Spleen (tissue), 11 donors: Measurements from ENCODE around the gene FBXO31. TPM values are rescaled to one million over a fixed set of nuclear protein-coding genes. Genes with fewer than 3 reads are reported as not detected.

ENCODE experiments used
- DNase-seq: peaks from one replicate; pipeline ENCODE4 v3.0.0-alpha.2; 2020
- H3K27ac ChIP-seq, 8 donors: fragments of 200-600 bp; sonication (generic) in 7 of 8; 1 replicate in 4 of 8; 2 replicates in 4 of 8; pipeline versions ENCODE4 v1.5.0 to v1.8.0; 2016 to 2021; ENCODE audit warnings: inconsistent platforms in 4 of 8, mild to moderate bottlenecking in 4 of 8, moderate library complexity in 1 of 8
- H3K27me3 ChIP-seq, 7 donors: fragments of 200-600 bp; sonication (generic) in 6 of 7; replicated peaks in 1 of 7; 1 replicate in 4 of 7; 2 replicates in 3 of 7; pipeline versions ENCODE4 v1.5.0 to v1.8.0; 2016 to 2021; ENCODE audit warnings: inconsistent platforms in 3 of 7, mild to moderate bottlenecking in 1 of 7
- H3K36me3 ChIP-seq, 6 donors: fragments of 200-600 bp; sonication (generic) in 5 of 6; 1 replicate in 4 of 6; 2 replicates in 2 of 6; pipeline versions ENCODE4 v1.5.0 to v1.8.0; 2016 to 2021; ENCODE audit warnings: inconsistent platforms in 2 of 6
- H3K4me1 ChIP-seq, 6 donors: fragments of 200-600 bp; sonication (generic) in 5 of 6; 1 replicate in 3 of 6; 2 replicates in 3 of 6; pipeline versions ENCODE4 v1.5.0 to v1.8.0; 2016 to 2021; ENCODE audit warnings: inconsistent platforms in 3 of 6
- H3K4me3 ChIP-seq, 8 donors: fragments of 200-600 bp; sonication (generic) in 7 of 8; 1 replicate in 4 of 8; 2 replicates in 4 of 8; pipeline versions ENCODE4 v1.5.0 to v1.8.0; 2016 to 2021; ENCODE audit warnings: inconsistent platforms in 4 of 8, mild to moderate bottlenecking in 4 of 8, moderate library complexity in 2 of 8
- H3K9me3 ChIP-seq, 8 donors: fragments of 200-600 bp; sonication (generic) in 7 of 8; 1 replicate in 4 of 8; 2 replicates in 4 of 8; pipeline versions ENCODE4 v1.5.0 to v1.8.0; 2016 to 2021; ENCODE audit warnings: inconsistent platforms in 4 of 8
- POLR2A ChIP-seq, 3 donors: fragments of 450-650 bp; IDR thresholded peaks; one replicate each; pipeline ENCODE4 v1.5.1; 2017; ENCODE audit warnings: antibody characterized with exemption in 3 of 3, mild to moderate bottlenecking in 1 of 3
- POLR2AphosphoS5 ChIP-seq, 3 donors: sonication (generic); formaldehyde crosslinking; IDR thresholded peaks; one replicate each; pipeline ENCODE4 v1.5.1; 2017; ENCODE audit warnings: antibody characterized with exemption in 3 of 3
- WGBS, 5 donors: extraction: QIAGEN DNeasy Blood & Tissue Kit in 3 of 5; methylation state at CpG; one replicate each; pipeline versions ENCODE4 v1.1.5 to v1.1.7; 2013 to 2018; 5-methylcytosine and 5-hydroxymethylcytosine counted together
- intact Hi-C: fragments of 100-400 bp; cut with DNase I; formaldehyde crosslinking; loops from one replicate; pipeline ENCODE4 v1.15.0; 2023; ENCODE audit warnings: low total_unique reads
- polyA plus RNA-seq, 3 donors: library from polyadenylated mRNA; stranded (reverse); fragments of 200-250 nt; gene quantifications; one replicate each; pipeline ENCODE4 v1.2.1, GENCODE V29; 2013
- total RNA-seq, 7 donors: library from RNA; depleted of rRNA in 3 of 7; stranded (reverse); fragments of >200 nt in 3 of 7; fragmentation: NEBNext Ultra II Directional in 4 of 7; extraction: Animal tissue kit (Norgen Biotek cat#: 25700) in 4 of 7; gene quantifications; one replicate each; pipeline versions ENCODE4 v1.1.0 to v1.2.1, GENCODE V29; 2016 to 2021
- TF ChIP-seq, protein P1 (sequence below), 11 experiments: fragments of 200-600 bp in 7 of 11; fragments of 450-650 bp in 4 of 11; sonication (generic) in 4 of 11; IDR thresholded peaks in 8 of 11; conservative IDR thresholded peaks in 3 of 11; 1 replicate in 7 of 11; 2 replicates in 4 of 11; pipeline versions ENCODE4 v1.4.0 to v1.8.0; 2016 to 2021; ENCODE audit warnings: antibody characterized with exemption in 11 of 11, inconsistent platforms in 4 of 11, mild to moderate bottlenecking in 1 of 11
- donor health status: healthy with polysubstance abuse.
- donor health status: DM: no; HTN: no; CAD: no; lungs with moderate emphysema.
- donor health status: DM: no; HTN: no; CAD: no.
- donor health status: Bipolar disorder and iron deficiency.
- donor health status: healthy.
- donor health status: DM: no; HTN: no; CAD: no.
- donor health status: DM: yes; HTN: yes; CAD: no.

Gene FBXO31
- total and polyA plus RNA-seq, 10 donors: 7.9 to 30.6 (median 26.7) TPM

DNA sequence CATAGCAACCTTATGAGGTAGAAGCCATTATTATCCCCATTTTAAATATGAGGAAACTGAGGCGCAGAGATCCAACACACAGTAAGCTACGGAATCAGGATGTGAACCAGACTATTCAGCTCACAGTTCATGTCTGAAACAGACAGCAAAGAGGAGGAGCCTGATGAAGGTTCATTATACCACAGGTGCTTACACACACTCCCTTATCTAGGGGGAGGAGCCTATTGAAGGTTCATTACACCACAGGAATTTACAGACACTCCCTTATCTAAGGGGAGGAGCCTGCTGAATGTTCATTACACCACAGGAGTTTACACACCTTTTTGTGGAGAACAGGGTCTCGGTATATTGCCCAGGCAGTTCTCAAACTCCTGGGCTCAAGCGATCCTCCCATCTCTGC is 88.3 kb downstream of the FBXO31 start:
- Histone ChIP-seq H3K9me3 (peaks cover 0 to 11% (median 4%) of the 10 kb centered on the region in 8 donors), H3K36me3 (no peaks in the 10 kb centered on the region), H3K4me1 (peaks cover 0 to 4% (median 0%) of the 10 kb centered on the region in 6 donors), H3K27me3 (no peaks in the 10 kb centered on the region), H3K4me3 (no peak overlapping the region), H3K27ac (no peak overlapping the region)
- TF ChIP-seq POLR2A (IDR thresholded peaks at IDR 0.05) (no peak), POLR2AphosphoS5 (IDR thresholded peaks at IDR 0.05) (no peak)
- TF ChIP-seq, protein P1, sequence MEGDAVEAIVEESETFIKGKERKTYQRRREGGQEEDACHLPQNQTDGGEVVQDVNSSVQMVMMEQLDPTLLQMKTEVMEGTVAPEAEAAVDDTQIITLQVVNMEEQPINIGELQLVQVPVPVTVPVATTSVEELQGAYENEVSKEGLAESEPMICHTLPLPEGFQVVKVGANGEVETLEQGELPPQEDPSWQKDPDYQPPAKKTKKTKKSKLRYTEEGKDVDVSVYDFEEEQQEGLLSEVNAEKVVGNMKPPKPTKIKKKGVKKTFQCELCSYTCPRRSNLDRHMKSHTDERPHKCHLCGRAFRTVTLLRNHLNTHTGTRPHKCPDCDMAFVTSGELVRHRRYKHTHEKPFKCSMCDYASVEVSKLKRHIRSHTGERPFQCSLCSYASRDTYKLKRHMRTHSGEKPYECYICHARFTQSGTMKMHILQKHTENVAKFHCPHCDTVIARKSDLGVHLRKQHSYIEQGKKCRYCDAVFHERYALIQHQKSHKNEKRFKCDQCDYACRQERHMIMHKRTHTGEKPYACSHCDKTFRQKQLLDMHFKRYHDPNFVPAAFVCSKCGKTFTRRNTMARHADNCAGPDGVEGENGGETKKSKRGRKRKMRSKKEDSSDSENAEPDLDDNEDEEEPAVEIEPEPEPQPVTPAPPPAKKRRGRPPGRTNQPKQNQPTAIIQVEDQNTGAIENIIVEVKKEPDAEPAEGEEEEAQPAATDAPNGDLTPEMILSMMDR (IDR thresholded peaks at IDR 0.05 in 8 of 11, conservative IDR thresholded peaks at IDR 0.05 in 3 of 11): no peak
- DNase-seq: no peak
- 76 to 95% (median 89%) methylated on average over 4 of the region's 4 CpGs for WGBS, 5 donors
- intact Hi-C loops: no loop called here

DNA sequence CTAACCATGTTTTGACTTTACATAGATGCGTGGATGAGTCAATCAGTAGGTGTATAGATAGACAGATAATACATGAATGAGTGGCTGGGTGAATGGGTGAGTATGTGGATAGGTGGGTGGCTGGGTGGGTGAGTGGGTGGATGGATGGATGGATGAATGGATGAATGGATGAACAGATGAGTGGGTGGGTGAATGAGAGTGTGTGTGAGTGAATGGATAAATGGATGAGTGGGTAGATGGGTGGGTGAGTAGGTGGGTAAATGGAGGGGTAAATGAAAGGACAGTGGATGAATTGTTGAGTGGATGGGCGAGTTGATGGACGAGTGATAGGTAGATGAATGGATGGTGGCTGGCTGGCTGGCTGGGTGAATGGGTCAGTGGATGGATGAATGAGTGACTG is 89.6 kb downstream of the FBXO31 start:
- Histone ChIP-seq H3K4me3 (no peak overlapping the region), H3K4me1 (peaks cover 0 to 4% (median 0%) of the 10 kb centered on the region in 6 donors), H3K36me3 (no peaks in the 10 kb centered on the region), H3K27ac (no peak overlapping the region), H3K9me3 (peaks cover 0 to 11% (median 4%) of the 10 kb centered on the region in 8 donors), H3K27me3 (no peaks in the 10 kb centered on the region)
- no peak for DNase-seq
- intact Hi-C loops: no loop called here
- 89 to 98% (median 93%) methylated on average over 3 of the region's 3 CpGs for WGBS, 5 donors
- TF ChIP-seq, protein P1 (IDR thresholded peaks at IDR 0.05 in 8 of 11, conservative IDR thresholded peaks at IDR 0.05 in 3 of 11): no peak
- TF ChIP-seq POLR2A (IDR thresholded peaks at IDR 0.05): no peak

DNA sequence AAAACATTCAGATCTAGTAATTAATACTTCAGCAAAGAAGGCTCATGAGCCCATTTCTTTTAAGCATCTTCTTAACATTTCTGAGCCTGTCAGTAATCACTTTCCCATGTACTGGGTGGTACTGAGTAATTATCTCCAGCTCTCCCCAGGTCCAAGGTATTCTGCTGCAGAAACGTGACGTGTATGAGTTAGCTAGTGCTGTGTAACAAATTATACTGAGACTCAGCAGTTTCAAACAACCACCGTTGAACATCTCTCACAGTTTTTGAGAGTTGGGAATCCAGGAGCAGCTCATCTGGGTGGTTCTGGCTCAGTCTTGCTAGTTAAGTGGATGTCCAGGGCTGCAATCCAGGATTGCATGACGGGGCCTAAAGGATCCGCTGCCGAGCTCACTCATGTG is 91.6 kb downstream of the FBXO31 start:
- no peaks in the 10 kb centered on the region for H3K27me3 ChIP-seq
- H3K4me3 ChIP-seq: no peak overlapping the region
- 88 to 98% (median 96%) methylated on average over 6 of the region's 6 CpGs for WGBS, 5 donors
- TF ChIP-seq POLR2A (IDR thresholded peaks at IDR 0.05): no peak
- TF ChIP-seq, protein P1 (IDR thresholded peaks at IDR 0.05 in 8 of 11, conservative IDR thresholded peaks at IDR 0.05 in 3 of 11): no peak
- no peak for TF ChIP-seq POLR2AphosphoS5 (IDR thresholded peaks at IDR 0.05)
- peaks cover 0 to 18% (median 11%) of the 10 kb centered on the region in 8 donors for H3K9me3 ChIP-seq
- no peak for DNase-seq
- no peak overlapping the region for H3K27ac ChIP-seq
- H3K36me3 ChIP-seq: no peaks in the 10 kb centered on the region
- intact Hi-C loops: no loop called here
- no peaks in the 10 kb centered on the region for H3K4me1 ChIP-seq

DNA sequence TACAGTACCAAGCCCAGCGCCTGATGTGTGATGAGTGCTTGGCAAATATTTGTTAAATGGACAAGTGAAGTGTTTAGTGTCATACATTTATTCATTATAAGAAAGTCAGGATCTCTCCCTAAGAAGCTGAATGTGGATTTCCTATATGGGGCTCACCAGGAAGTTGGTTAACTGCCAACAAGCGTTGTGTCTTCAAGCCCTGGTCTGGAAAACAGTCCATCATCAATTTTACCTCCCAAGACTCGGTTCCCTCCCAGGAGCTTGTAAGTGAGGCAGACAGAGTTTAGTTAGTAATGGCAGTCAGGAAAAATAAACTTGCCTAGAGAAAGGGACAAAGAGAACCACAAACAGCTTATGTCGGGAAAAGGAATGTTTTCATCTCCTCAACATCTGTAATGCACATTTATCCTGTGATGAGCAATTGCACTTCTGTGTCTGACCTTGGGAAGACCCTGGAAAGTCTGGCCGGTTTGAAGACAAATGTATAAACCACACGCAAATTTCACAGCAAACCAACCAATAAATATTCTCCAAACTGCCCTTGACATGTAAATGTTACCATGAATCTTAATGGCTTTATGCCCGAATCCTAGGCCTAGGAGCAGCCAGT is 94.7 kb downstream of the FBXO31 start:
- no peaks in the 10 kb centered on the region for H3K4me1 ChIP-seq
- no peak for DNase-seq
- H3K4me3 ChIP-seq: no peak overlapping the region
- no peak for TF ChIP-seq POLR2A (IDR thresholded peaks at IDR 0.05)
- TF ChIP-seq, protein P1 (IDR thresholded peaks at IDR 0.05 in 8 of 11, conservative IDR thresholded peaks at IDR 0.05 in 3 of 11): no peak
- TF ChIP-seq POLR2AphosphoS5 (IDR thresholded peaks at IDR 0.05): no peak
- H3K36me3 ChIP-seq: no peaks in the 10 kb centered on the region
- 69 to 77% (median 71%) methylated on average over 7 of the region's 7 CpGs for WGBS, 5 donors
- no peak overlapping the region for H3K27ac ChIP-seq
- intact Hi-C loops: no loop called here
- peaks cover 0 to 23% (median 15%) of the 10 kb centered on the region in 8 donors for H3K9me3 ChIP-seq
- no peaks in the 10 kb centered on the region for H3K27me3 ChIP-seq
